ENCODE measurements around the gene CNRIP1. TPM values are rescaled to one million over a fixed set of nuclear protein-coding genes. Genes with fewer than 3 reads are reported as not detected.

CNRIP1 gene
- polyA plus RNA-seq, 3 donors = 16.7 to 23.2 (median 17.8) TPM

DNA sequence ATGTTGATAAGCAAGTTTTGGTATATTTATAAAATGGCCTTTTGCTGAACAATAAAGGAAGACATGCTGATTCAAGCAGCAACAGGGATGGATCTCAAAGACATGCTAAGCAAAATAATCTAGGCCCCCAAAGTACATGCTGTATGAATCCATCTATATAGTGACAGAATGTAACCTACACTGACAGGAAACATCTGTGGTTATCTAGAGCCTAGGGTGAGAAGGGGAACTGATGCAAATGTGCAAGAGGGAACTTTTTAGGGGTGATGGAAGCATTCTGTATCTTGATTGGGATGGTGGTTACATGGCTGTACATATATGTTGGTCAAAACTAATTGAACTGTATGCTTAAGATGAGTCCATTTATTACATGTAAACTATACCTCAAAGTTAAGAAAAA is 24.2 kb downstream of the CNRIP1 start:
- DNase-seq = no peak

DNA sequence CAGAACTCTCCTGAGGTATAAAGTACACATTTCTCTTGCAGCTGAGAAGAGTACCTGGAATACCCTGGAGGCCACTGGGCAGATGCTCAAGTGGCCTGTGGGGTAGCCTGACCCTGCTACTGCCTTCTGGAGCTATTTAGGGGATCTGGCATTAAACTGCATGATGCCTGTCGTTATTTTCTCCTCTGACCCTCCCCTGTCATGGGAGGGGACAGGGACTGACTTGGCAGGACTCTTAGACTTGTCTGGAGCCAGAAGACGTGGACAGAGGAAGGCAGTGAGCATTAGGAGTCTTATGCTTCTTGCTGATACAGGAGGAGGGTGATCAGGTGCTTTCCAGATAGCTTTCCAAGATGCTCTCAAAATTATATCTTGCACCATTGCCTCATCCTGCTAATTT is 24.8 kb downstream of the CNRIP1 start:
- no peak for DNase-seq

DNA sequence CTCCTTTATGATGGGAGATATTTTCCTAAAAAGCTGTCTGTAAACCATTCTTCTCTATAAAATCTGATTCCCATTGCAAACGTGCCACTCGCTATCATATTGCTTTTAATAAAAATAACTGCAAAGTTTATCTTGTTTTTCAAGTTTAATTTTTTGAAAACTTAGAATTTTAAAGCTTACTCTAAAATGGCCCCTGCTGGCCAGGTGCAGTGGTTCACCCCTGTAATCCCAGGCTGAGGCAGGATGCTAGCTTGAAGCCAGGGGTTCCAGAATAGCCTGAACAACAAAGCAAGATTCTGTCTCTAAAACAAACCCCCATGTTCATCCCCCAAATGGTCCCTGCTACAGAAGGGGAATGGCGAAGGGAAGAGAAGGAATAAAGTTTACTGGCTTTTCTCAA is 25.6 kb downstream of the CNRIP1 start:
- no peak for DNase-seq

DNA sequence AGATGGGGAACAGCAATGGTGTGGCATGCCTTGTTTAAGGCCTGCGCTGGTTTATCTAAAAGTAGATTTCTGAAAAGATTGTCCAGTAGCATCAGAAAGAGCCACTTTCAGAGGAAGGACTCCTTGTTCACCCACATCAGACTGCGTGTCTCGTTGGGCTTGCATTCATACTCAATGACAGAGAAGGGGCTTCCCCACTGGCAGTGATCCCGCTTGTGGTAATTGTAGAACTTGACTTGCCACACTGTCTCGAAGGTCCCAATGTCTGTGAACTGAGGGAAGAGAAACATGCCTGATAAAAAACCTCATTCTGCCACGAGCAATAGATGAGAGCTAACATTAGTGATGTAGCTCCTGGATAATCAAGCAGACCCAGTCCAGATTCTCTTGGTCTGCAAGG is 26.0 kb downstream of the CNRIP1 start:
- no peak for DNase-seq

DNA sequence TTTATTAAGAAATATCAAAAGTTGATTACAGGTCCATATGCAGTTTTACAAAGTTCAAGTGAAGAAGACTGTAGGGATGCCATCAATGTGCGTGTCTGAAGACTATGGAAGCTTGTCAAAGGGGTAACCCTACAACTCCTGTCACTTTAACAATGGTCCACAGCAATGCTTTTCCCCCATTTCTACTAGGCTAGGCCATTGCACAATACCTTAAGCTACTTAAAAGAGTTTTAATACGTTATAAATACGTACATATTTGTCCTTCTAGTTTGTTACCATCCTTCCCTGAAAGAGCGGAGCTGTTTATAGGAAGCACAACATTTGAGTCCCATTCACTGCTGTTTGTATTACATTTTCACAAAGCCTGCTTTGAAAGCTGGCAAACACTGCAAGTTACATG is 26.7 kb downstream of the CNRIP1 start:
- no peak for DNase-seq

DNA sequence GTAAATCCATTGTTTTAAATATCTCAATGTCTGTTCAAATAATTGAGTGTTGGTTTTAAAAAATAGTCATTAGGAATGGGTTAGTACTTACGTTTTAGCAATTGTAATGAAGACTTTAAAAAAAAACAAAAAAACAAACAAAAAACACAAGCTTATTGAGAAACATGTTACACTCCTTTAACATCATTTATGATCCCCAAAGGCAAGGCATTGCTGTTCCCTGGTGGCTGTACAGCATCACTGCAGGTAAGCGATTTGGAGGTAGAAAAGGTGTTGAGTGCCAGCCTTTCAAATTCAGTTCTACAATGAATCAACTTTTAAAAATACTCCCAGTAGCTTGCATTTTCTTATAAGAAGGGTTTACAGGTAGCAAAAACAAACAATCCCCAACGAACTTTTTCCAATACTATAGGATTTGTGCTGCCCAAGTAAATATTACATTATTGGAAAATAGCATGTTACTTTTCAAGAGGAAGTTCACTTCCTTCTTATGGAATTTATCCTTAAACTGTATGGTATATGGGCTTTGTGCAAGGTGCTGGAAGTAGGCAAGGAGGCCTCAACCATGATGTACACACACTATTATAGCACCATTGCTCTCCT is 27.5 kb downstream of the CNRIP1 start:
- DNase-seq = no peak

DNA sequence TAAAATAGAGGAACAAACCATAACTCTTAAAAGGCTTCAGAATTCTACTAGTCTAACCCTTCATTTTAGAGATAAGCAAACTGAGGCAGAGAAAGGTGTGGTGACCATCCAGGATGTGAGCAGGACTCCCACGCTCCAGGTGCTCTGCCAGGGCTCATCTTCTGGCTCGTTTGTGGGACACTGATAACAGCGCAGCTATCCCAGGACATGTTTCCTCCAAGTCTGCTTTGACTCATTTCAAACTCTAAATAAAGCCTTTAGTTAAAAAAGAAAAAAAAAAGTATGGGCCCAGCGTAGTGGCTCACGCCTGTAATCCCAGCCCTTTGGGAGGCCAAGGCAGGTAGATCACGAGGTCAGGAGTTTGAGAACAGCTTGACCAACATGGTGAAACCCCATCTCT is 28.4 kb downstream of the CNRIP1 start:
- no peak for DNase-seq

DNA sequence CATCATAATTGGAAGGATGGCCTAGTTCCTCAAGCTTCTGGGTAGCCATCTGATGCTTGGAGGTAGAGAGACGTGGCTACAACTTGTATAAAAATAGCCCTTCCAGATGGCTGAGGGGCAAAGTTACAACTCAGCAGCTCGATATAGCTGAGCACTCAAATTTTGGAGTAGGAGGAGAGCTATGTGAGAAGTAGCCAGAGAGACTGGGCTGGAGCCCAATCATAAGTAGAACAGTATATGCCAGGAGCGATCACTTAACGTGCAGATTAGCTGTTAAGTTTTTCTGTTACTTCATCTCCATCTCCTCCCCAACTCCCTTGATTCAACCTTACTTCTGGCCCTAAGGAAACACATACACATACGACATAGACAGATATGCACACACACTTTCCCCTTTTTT is 28.8 kb downstream of the CNRIP1 start:
- DNase-seq = no peak

DNA sequence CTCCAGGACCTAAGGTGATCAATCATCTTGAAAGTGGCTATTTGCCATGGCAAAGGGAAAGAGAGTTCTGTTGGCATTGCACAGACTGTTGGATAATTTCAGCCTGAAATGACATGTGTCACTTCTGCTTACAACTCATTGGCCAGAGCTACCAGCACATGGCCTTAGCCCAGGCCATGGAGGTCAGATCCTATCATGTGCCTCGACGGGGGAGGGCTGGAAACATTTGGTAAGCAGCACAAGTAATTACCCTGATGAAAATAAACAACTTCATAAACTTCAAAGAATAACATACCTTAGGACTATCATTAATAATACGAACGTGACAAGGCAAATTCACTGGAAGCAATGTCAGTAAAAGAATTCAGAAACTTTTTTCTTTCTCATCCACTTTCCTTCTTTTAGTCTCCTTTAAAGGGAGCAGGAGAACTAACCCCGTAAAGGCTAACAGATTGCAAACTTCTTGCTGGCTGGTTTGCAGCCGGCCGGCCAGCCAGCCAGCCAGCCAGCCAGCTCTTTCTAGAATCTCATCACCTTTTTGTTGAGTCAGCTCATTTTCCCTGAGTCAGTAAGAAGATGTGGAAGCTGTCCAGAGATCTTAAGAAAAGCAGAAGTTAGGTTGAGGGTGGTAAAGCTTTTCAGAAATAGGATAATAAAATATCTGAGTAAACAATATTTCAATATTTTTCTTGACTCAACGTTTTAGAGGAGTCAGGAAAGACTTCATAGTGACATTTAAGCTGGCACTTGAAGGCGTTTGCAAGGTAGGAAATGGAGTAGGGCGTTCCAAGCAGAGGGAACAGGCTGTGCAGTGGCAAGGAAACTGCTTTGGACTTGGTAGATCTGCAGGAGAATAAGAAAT is 31.9 kb downstream of the CNRIP1 start:
- no peak for DNase-seq

DNA sequence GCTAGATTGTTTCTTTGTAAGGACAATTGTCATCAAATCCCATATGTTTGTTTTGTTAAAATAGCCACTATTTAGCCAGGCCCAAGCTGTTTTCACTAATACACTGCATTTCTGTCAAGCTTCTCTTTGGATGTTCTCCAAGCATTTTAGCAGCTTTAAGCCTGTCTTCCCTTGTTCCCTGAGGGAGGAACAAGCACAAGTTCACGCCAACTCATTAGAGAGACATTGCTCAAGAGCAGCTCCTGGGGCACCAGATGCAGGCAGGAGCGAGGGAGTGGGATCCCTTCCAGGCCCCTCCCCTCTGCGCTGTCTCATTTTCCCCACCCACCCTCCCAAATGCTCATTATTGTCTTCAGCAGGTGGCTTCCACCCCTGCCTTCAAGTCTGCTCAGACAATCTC is 34.9 kb downstream of the CNRIP1 start:
- no peak for DNase-seq

DNA sequence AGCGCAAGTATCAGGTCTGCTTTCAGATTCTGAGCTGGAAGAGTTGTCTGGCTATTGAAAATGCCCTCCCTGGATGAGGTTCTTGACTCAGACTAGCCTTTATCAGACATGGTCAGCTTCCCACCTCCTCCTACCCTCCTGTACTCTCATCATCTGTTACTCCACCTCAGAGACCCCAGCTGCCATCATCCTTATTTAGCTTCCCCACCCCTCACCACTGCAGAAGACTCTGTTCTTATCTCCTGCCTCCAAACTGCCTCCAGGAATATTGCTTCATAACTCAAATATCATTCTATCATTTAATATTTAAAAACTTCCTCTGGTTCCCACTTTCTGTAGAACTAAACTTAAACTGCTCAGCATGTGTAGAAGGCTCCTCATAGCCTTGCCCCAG is 36.3 kb downstream of the CNRIP1 start:
- no peak for DNase-seq

DNA sequence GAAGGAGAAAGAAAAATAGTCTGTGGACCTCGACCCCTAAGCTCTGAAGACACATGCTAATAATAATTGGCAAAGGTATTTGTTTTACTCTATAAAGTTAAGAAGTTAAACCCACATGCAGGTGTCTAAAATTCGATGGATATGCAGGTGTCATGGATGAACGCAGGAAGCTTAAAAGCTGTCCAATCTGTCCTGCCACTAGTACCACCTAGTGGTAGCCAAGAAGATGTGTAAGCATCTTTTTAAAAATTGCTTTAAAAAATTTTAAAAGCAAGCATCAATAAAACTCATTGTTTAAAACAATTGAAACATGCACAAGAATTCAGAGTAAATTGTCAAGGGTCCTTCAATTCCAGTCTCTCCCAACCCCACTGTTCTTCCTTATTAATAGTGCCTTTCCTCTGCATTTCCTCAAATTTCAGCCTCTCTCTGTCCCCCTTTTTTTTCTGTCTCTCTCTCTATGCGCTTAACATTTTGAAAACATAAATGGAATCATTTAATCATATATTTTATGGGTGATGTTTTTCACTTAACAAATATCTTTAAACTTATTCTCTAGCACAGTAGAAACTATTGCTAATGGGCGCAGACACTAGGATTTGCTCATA is 36.8 kb downstream of the CNRIP1 start:
- DNase-seq = no peak

DNA sequence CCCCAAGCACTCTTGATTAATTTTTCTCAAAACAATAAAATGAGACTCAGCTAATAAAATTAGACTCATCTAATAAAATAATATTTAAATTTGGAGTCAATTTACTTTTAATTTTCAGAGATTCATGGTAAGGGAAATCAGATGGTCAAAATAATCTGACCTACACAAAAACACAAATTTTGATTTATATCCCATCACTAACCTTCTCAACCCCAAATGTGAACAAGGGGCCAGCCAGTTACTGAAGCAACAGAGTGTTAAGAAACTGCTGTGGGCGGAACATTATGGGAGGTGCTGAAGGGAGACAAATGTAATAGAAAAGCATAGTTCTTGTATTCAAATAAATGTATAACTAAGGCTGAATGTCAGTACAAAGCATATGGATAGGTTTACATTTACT is 39.0 kb downstream of the CNRIP1 start:
- DNase-seq = peak; percentile 65

DNA sequence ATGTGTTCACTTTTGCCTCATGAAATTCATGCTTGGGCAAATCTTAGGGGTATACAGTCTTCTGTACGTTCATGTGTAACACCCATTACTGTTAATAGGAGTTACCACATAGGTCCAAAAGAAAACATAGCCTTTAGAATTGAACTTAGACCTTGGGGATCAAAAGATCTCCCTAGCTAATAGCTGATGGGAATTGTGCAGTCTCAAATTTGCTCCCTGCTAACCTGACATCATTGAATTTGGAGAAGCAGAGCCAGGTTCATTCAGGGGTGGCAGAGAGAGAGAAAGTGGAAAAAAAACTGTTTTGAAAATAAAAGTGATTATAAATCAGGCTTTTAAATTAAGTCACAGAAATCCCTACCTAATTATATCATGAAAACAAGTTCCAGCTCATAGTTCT is 39.4 kb downstream of the CNRIP1 start:
- peak; percentile 33 for DNase-seq

DNA sequence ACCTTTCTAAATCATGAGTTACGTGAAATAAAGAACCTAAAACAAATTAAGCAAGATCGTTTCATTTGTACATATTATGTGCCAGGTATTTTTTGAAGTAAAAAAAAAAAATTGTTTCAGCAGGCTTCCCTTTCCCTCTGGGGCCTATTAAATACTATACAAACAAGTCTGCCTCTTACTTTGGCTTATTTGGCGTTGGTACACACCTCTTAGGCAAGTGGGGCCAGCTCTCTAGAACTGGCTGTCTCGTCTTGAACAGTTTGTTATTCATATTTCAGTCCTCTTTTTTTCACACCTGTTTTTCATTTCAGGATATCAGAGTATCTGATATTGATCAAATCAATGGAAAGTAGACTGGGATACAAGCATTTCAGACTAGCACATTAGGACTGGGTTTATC is 40.1 kb downstream of the CNRIP1 start:
- DNase-seq = no peak

DNA sequence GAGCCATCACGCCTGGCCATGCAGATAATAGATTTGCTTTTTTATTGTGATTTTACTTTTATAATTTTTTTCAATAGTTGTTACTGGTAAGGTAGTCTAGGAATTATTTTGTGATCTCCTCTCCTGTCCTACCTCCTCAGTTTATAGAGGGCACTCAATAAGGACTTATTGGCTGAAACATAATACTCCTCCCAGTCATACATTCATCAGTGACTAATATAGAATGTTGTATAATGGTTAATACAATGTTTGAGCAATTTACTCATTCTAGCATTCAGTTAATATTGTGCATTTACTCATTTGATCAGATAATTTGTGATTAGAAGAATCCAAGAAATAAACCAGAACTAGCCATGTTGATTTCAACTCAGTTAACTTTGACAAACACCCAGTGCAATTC is 41.6 kb downstream of the CNRIP1 start:
- no peak for DNase-seq

DNA sequence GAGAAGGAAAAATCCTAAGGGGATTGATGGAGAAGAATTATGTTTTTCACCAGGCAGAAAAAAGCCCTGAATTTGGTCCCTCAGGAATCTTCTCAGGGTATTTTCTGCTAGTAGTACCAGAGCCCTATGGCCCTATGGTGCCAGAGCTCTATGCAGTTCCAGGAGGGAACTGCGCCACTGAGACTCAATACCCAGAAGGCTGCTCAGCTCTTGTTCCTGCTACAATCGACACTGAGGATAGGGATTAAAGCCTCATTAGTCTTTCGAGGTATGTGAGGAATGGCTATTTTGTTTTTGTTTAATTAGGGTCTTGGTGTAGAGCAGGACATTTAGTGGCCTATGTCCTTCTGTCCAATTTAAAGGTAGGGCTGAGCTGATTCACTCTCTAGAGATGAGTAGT is 45.7 kb downstream of the CNRIP1 start:
- no peak for DNase-seq

DNA sequence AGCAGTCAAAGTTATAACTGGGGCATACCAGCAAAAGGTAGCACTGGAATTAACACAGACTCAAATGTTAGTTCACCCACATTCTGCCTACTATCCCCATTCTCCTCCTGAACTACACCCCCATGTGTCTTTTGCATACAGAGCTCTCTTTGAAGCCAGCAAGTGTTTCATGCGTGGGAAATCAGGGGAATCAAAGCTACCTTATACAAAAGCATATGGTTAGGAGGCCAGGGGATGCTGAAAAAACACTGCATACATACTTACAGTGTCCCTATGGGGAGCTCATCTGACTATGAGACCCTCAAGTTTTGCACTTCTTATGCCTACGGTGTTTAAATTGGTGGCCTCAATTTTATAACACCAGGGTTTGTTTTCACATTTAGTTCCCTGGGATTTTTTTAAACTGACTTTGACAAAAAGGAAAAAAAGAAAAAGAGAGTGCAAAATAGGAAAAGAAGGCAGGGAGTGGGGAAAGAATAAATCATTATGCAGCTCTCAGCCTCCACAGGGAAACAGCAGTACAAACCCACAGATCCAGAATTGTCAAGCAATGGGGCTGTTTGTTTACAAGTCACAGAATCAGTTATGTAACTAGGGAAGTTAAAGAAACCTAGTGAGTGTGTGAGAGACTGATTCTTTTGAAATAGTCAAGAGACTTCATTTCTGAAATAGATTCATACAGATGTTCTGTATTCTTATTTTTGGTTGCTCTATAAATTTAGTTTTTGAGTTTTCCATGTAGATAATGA is 47.3 kb downstream of the CNRIP1 start:
- no peak for DNase-seq

DNA sequence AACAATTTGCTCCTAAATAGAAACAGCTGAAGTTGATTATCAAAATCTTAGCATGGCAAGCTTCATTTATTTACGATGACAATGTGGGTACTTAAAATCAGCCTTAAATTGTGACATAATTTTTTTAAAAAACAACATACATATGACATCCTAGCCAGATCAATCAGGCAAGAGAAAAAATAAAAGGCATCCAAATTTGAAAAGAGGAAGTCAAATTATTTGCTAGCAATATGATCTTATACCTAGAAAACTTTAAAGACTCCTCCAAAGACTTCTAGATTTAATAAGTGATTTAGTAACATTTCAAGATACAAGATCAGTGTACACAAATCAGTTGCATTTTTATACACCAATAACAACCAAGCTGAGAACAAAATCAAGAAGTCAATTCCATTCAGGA is 53.1 kb downstream of the CNRIP1 start:
- DNase-seq = no peak

DNA sequence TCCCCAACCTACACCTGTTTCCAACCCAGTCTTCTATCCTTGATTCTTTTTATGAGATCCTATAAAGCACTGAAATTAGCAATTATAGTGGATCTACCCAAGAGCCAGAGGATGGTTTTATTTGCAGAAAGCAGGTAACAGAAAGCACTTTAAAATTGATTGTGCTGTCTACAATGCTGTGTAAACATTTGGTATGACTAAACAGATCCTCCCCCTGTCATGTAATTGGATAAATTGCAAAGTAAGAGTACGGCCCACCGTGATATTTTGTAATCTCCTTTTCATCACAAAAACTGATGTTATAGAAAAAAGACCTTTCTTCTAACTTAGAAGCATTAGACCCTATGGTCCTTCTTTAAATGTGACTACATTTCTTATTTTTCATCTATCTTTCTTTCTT is 56.1 kb downstream of the CNRIP1 start:
- DNase-seq = no peak

DNA sequence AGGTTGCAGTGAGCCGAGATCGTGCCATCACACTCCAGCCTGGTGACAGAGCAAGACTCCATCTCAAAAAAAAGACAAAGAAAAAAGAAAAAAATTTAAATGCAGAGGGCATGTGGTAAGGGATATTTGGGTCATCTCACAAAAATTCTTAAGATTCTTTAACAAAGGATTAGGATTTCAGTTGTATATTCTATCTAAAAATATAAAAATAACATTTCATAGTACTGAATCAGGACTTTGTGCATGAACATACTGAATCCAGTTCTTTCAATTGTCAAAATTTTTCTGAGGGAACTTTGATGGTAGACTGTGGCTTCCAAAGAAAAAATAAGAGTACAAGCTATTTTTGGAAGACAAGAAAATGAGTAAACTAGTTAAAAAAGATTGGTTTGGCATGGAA is 60.9 kb downstream of the CNRIP1 start:
- DNase-seq = no peak

DNA sequence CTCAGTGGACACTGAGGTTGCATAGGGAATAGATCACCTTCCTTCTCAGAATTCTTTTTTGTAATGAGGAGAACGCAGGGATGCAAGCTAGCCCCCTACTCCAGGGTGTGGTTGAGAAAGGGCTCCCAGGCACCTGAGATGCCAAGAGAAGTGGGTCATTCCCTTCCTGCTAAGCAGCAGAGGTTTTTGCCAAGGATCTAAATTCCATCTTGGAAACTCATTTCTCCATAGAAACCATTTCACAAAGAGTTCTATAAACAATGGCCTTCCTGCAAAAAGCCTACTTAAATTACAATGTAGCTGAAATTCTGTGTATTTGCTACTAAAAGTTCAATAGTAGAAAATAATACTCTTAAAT is 63.7 kb downstream of the CNRIP1 start:
- DNase-seq = no peak

Data from renal pelvis (tissue), 4 donors.